Measurements from ENCODE around the gene TTYH1.

TTYH1 gene

GRCh38 chr19:54473071-54473891 is 58.0 kb downstream of the TTYH1 start, which contains the start of gene CDC42EP5:
TSS of gene CDC42EP5 (minus strand) at chr19:54473296. CDS start at chr19:54465547, 7,749 bp downstream.
- H3K36me3 ChIP-seq (ENCODE audit: control insufficient read depth, insufficient read depth, low read length): no peaks in the 10 kb centered on the region
- H3K9ac ChIP-seq (ENCODE audit: low read length): peak within 1 kb of the TSS; percentile 29
- H3K4me3 ChIP-seq (ENCODE audit: low read depth, low read length): peak within 1 kb of the TSS; percentile 53
- peaks cover 16% of the 10 kb centered on the region for H3K4me1 ChIP-seq (ENCODE audit: control insufficient read depth, insufficient read depth, low read length)
- H3K27me3 ChIP-seq (ENCODE audit: control insufficient read depth, insufficient read depth, low read length): peaks cover 32% of the 10 kb centered on the region
- H3K9me3 ChIP-seq (ENCODE audit: control insufficient read depth, insufficient read depth, low read depth, low read length): no peaks in the 10 kb centered on the region
- H3K27ac ChIP-seq (ENCODE audit: low read depth, low read length): no peak within 1 kb of the TSS

GRCh38 chr19:54473892-54474372 is 58.7 kb downstream of the TTYH1 start:
- H3K4me3 ChIP-seq (ENCODE audit: low read depth, low read length): no peak overlapping the region
- H3K27ac ChIP-seq (ENCODE audit: low read depth, low read length): no peak overlapping the region
- peaks cover 16% of the 10 kb centered on the region for H3K4me1 ChIP-seq (ENCODE audit: control insufficient read depth, insufficient read depth, low read length)
- H3K27me3 ChIP-seq (ENCODE audit: control insufficient read depth, insufficient read depth, low read length): peaks cover 32% of the 10 kb centered on the region
- no peaks in the 10 kb centered on the region for H3K36me3 ChIP-seq (ENCODE audit: control insufficient read depth, insufficient read depth, low read length)
- H3K9ac ChIP-seq (ENCODE audit: low read length): no peak overlapping the region
- no peaks in the 10 kb centered on the region for H3K9me3 ChIP-seq (ENCODE audit: control insufficient read depth, insufficient read depth, low read depth, low read length)

- Histone ChIP-seq H3K9me3 (ENCODE audit: control insufficient read depth, insufficient read depth, low read depth, low read length) (no peaks in the 10 kb centered on the region), H3K4me3 (ENCODE audit: low read depth, low read length) (no peak overlapping the region), H3K27ac (ENCODE audit: low read depth, low read length) (no peak overlapping the region), H3K27me3 (ENCODE audit: control insufficient read depth, insufficient read depth, low read length) (peaks cover 16% of the 10 kb centered on the region), H3K36me3 (ENCODE audit: control insufficient read depth, insufficient read depth, low read length) (no peaks in the 10 kb centered on the region), H3K9ac (ENCODE audit: low read length) (no peak overlapping the region), H3K4me1 (ENCODE audit: control insufficient read depth, insufficient read depth, low read length) (peaks cover 9% of the 10 kb centered on the region)
Observed at GRCh38 chr19:54475706-54476105, 60.4 kb downstream of the TTYH1 start.

GRCh38 chr19:54477650-54478049 is 62.4 kb downstream of the TTYH1 start:
- Histone ChIP-seq H3K4me1 (ENCODE audit: control insufficient read depth, insufficient read depth, low read length) (peaks cover 9% of the 10 kb centered on the region), H3K9me3 (ENCODE audit: control insufficient read depth, insufficient read depth, low read depth, low read length) (no peaks in the 10 kb centered on the region), H3K9ac (ENCODE audit: low read length) (no peak overlapping the region)

GRCh38 chr19:54478677-54479266 is 63.5 kb downstream of the TTYH1 start:
- Histone ChIP-seq H3K27me3 (ENCODE audit: control insufficient read depth, insufficient read depth, low read length) (peaks cover 2% of the 10 kb centered on the region; the same call in 1 of the 2 replicates), H3K9me3 (ENCODE audit: control insufficient read depth, insufficient read depth, low read depth, low read length) (no peaks in the 10 kb centered on the region), H3K4me3 (ENCODE audit: low read depth, low read length) (no peak overlapping the region), H3K4me1 (ENCODE audit: control insufficient read depth, insufficient read depth, low read length) (peaks cover 2% of the 10 kb centered on the region; the same call in 1 of the 2 replicates), H3K36me3 (ENCODE audit: control insufficient read depth, insufficient read depth, low read length) (no peaks in the 10 kb centered on the region), H3K27ac (ENCODE audit: low read depth, low read length) (no peak overlapping the region), H3K9ac (ENCODE audit: low read length) (no peak overlapping the region)

More at GRCh38 chr19:54477650-54478049, 62.4 kb downstream of the TTYH1 start:
- Histone ChIP-seq H3K27ac (ENCODE audit: low read depth, low read length) (no peak overlapping the region), H3K36me3 (ENCODE audit: control insufficient read depth, insufficient read depth, low read length) (no peaks in the 10 kb centered on the region), H3K27me3 (ENCODE audit: control insufficient read depth, insufficient read depth, low read length) (peaks cover 7% of the 10 kb centered on the region), H3K4me3 (ENCODE audit: low read depth, low read length) (no peak overlapping the region)

- Histone ChIP-seq H3K27me3 (ENCODE audit: control insufficient read depth, insufficient read depth, low read length) (no peaks in the 10 kb centered on the region), H3K36me3 (ENCODE audit: control insufficient read depth, insufficient read depth, low read length) (no peaks in the 10 kb centered on the region), H3K4me1 (ENCODE audit: control insufficient read depth, insufficient read depth, low read length) (no peaks in the 10 kb centered on the region), H3K9me3 (ENCODE audit: control insufficient read depth, insufficient read depth, low read depth, low read length) (no peaks in the 10 kb centered on the region), H3K4me3 (ENCODE audit: low read depth, low read length) (no peak overlapping the region), H3K27ac (ENCODE audit: low read depth, low read length) (no peak overlapping the region), H3K9ac (ENCODE audit: low read length) (no peak overlapping the region)
Observed at GRCh38 chr19:54480051-54480450, 64.8 kb downstream of the TTYH1 start.

GRCh38 chr19:54481326-54481930 is 66.2 kb downstream of the TTYH1 start:
- no peak overlapping the region for H3K4me3 ChIP-seq (ENCODE audit: low read depth, low read length)
- no peaks in the 10 kb centered on the region for H3K9me3 ChIP-seq (ENCODE audit: control insufficient read depth, insufficient read depth, low read depth, low read length)
- H3K36me3 ChIP-seq (ENCODE audit: control insufficient read depth, insufficient read depth, low read length): no peaks in the 10 kb centered on the region
- no peaks in the 10 kb centered on the region for H3K27me3 ChIP-seq (ENCODE audit: control insufficient read depth, insufficient read depth, low read length)
- no peak overlapping the region for H3K27ac ChIP-seq (ENCODE audit: low read depth, low read length)
- H3K4me1 ChIP-seq (ENCODE audit: control insufficient read depth, insufficient read depth, low read length): no peaks in the 10 kb centered on the region
- H3K9ac ChIP-seq (ENCODE audit: low read length): no peak overlapping the region

- no peaks in the 10 kb centered on the region for H3K9me3 ChIP-seq (ENCODE audit: control insufficient read depth, insufficient read depth, low read depth, low read length)
- H3K9ac ChIP-seq (ENCODE audit: low read length): no peak overlapping the region
- no peaks in the 10 kb centered on the region for H3K27me3 ChIP-seq (ENCODE audit: control insufficient read depth, insufficient read depth, low read length)
- H3K36me3 ChIP-seq (ENCODE audit: control insufficient read depth, insufficient read depth, low read length): no peaks in the 10 kb centered on the region
- H3K27ac ChIP-seq (ENCODE audit: low read depth, low read length): no peak overlapping the region
- H3K4me3 ChIP-seq (ENCODE audit: low read depth, low read length): no peak overlapping the region
- H3K4me1 ChIP-seq (ENCODE audit: control insufficient read depth, insufficient read depth, low read length): no peaks in the 10 kb centered on the region
Observed at GRCh38 chr19:54482889-54483288, 67.6 kb downstream of the TTYH1 start.

- no peaks in the 10 kb centered on the region for H3K36me3 ChIP-seq (ENCODE audit: control insufficient read depth, insufficient read depth, low read length)
- no peak overlapping the region for H3K4me3 ChIP-seq (ENCODE audit: low read depth, low read length)
- peaks cover 3% of the 10 kb centered on the region; the same call in 1 of the 2 replicates for H3K27me3 ChIP-seq (ENCODE audit: control insufficient read depth, insufficient read depth, low read length)
- H3K4me1 ChIP-seq (ENCODE audit: control insufficient read depth, insufficient read depth, low read length): no peaks in the 10 kb centered on the region; the same call in 1 of the 2 replicates
- no peak overlapping the region for H3K9ac ChIP-seq (ENCODE audit: low read length)
- H3K9me3 ChIP-seq (ENCODE audit: control insufficient read depth, insufficient read depth, low read depth, low read length): no peaks in the 10 kb centered on the region; the same call in 1 of the 2 replicates
- no peak overlapping the region for H3K27ac ChIP-seq (ENCODE audit: low read depth, low read length)
Observed at GRCh38 chr19:54484451-54484850, 69.2 kb downstream of the TTYH1 start.

GRCh38 chr19:54485851-54486250 is 70.6 kb downstream of the TTYH1 start:
- H3K4me1 ChIP-seq (ENCODE audit: control insufficient read depth, insufficient read depth, low read length): peaks cover 4% of the 10 kb centered on the region; the same call in 1 of the 2 replicates
- H3K9ac ChIP-seq (ENCODE audit: low read length): no peak overlapping the region
- H3K9me3 ChIP-seq (ENCODE audit: control insufficient read depth, insufficient read depth, low read depth, low read length): no peaks in the 10 kb centered on the region; the same call in 1 of the 2 replicates
- H3K36me3 ChIP-seq (ENCODE audit: control insufficient read depth, insufficient read depth, low read length): no peaks in the 10 kb centered on the region
- no peak overlapping the region for H3K4me3 ChIP-seq (ENCODE audit: low read depth, low read length)
- no peak overlapping the region for H3K27ac ChIP-seq (ENCODE audit: low read depth, low read length)
- peaks cover 17% of the 10 kb centered on the region for H3K27me3 ChIP-seq (ENCODE audit: control insufficient read depth, insufficient read depth, low read length)

All from HUES6 (cell line).